Panc1 (cell line): Measurements from ENCODE around the gene ZDHHC1. TPM values are rescaled to one million over a fixed set of nuclear protein-coding genes. Genes with fewer than 3 reads are reported as not detected.
A peak's percentile ranks its signal among the peaks of the same experiment; 100 is the strongest.

Source experiments
- ATAC-seq: fragments of 200-7000 bp; cut with Tn5 transposase; 2 replicates; pipeline ENCODE4 v1.9.1; 2020; ENCODE audit warnings: mild to moderate bottlenecking, moderate library complexity
- BruUV-seq: library from RNA; stranded (reverse); fragments of 400-500 nt; replicated peaks from 2 replicates; lab custom pipeline; 2021; lab: Mats Ljungman, UMichigan
- CTCF ChIA-PET: fragments of 300-600 bp; sonication (Branson Sonifier 250); formaldehyde crosslinking; loops from one replicate; lab custom pipeline; 2022; ENCODE audit warnings: antibody characterized with exemption; lab: Charles Lee
- POLR2A ChIA-PET: fragments of 300-600 bp; sonication (Branson Sonifier 250); formaldehyde crosslinking; loops from one replicate; lab custom pipeline; 2022; ENCODE audit warnings: antibody characterized with exemption; lab: Charles Lee
- DNase-seq: peaks from one replicate; pipeline ENCODE4 v3.0.0-alpha.2; 2010; ENCODE audit warnings: low read depth, low spot score
- H3K27ac ChIP-seq: 2 replicates; pipeline ENCODE4 v1.5.1; 2011; ENCODE audit warnings: mild to moderate bottlenecking, low read length, inconsistent platforms
- H3K27me3 ChIP-seq: fragments of 200-500 bp; sonication (Bioruptor generic); 2 replicates; pipeline ENCODE4 v1.6.0; 2014; ENCODE audit warnings: low read length, inconsistent platforms; ENCODE audit not compliant: control insufficient read depth, insufficient read depth
- H3K36me3 ChIP-seq: fragments of 200-500 bp; sonication (Bioruptor generic); 2 replicates; pipeline ENCODE4 v1.5.1; 2014; ENCODE audit warnings: inconsistent platforms, mild to moderate bottlenecking, low read length, moderate library complexity; ENCODE audit not compliant: control insufficient read depth, insufficient read depth
- H3K4me1 ChIP-seq: 2 replicates; pipeline ENCODE4 v1.5.1; 2011; ENCODE audit warnings: inconsistent platforms, mild to moderate bottlenecking, low read length, moderate library complexity; ENCODE audit not compliant: control insufficient read depth, insufficient read depth
- H3K4me3 ChIP-seq, 2 experiments: 2 replicates each; pipeline ENCODE4 v1.5.1; 2011 to 2012; ENCODE audit warnings: low read depth in 2 of 2, low read length in 2 of 2, mild to moderate bottlenecking in 2 of 2, inconsistent platforms in 1 of 2, moderate library complexity in 1 of 2
- H3K9me3 ChIP-seq: fragments of 200-500 bp; sonication (Bioruptor generic); 2 replicates; pipeline ENCODE4 v1.5.1; 2014; ENCODE audit warnings: low read depth, mild to moderate bottlenecking, inconsistent platforms, low read length, moderate library complexity; ENCODE audit not compliant: control insufficient read depth, insufficient read depth
- CTCF ChIP-seq: fragments of 450-650 bp; IDR thresholded peaks from 2 replicates; pipeline ENCODE4 v1.5.1; 2017; ENCODE audit warnings: mild to moderate bottlenecking
- POLR2AphosphoS5 ChIP-seq: IDR thresholded peaks from 2 replicates; pipeline ENCODE4 v1.6.1; 2012; ENCODE audit warnings: mild to moderate bottlenecking, low read depth, low read length, moderate library complexity
- REST ChIP-seq, 2 experiments: IDR thresholded peaks; 2 replicates each; pipeline ENCODE4 v1.6.1; 2011 to 2012; ENCODE audit warnings: low read depth in 2 of 2, control low read depth in 1 of 2, low read length in 1 of 2, mild to moderate bottlenecking in 1 of 2, moderate library complexity in 1 of 2; ENCODE audit not compliant: insufficient read depth in 1 of 2
- SIN3A ChIP-seq: IDR thresholded peaks from 2 replicates; pipeline ENCODE4 v1.6.1; 2012; ENCODE audit warnings: low read depth, mild to moderate bottlenecking, low read length, moderate library complexity, borderline replicate concordance; ENCODE audit not compliant: insufficient read depth
- TCF7L2 ChIP-seq: IDR thresholded peaks from 2 replicates; pipeline ENCODE4 v1.6.1; 2011; ENCODE audit warnings: mild to moderate bottlenecking, low read depth, low read length, inconsistent platforms
- in situ Hi-C: cut with HindIII; loops from 2 replicates; pipeline ENCODE4 v1.10.0; 2016; ENCODE audit warnings: low sequenced_read_pairs, low pct_unique_long_range_greater_than_20kb
- intact Hi-C: fragments of 100-400 bp; cut with micrococcal nuclease; formaldehyde crosslinking; loops from one replicate; pipeline ENCODE4 v1.10.0; 2022; ENCODE audit not compliant: unreplicated experiment
- total RNA-seq: library from RNA; stranded (reverse); gene quantifications from one replicate; pipeline ENCODE4 v1.2.1, GENCODE V29; 2021; ENCODE audit not compliant: unreplicated experiment

ZDHHC1 gene
- total RNA-seq, 1 experiment from 2014 or later: 7.8 TPM

GRCh38 chr16:67400901-67401300, 15.4 kb downstream of the ZDHHC1 start:
- DNase-seq: no peak
- Histone ChIP-seq H3K27me3 (no peaks in the 10 kb centered on the region), H3K4me1 (no peaks in the 10 kb centered on the region), H3K27ac (no peak overlapping the region), H3K36me3 (no peaks in the 10 kb centered on the region), H3K4me3 (no peak overlapping the region), H3K9me3 (no peaks in the 10 kb centered on the region)
- CTCF ChIA-PET: no interaction called here
- no TSS peak for BruUV-seq
- POLR2A ChIA-PET: no interaction called here
- intact Hi-C loops (no loop called here), in situ Hi-C loops (no loop called here)
- TF ChIP-seq CTCF: no peak
- no peak for TF ChIP-seq TCF7L2
- no peak for TF ChIP-seq POLR2AphosphoS5
- TF ChIP-seq REST (IDR thresholded peaks at IDR 0.05; ENCODE audit: insufficient read depth in 1 of 2, low read depth in 2 of 2, low read length in 1 of 2): no peak
- no peak for TF ChIP-seq SIN3A
- no peak for ATAC-seq

- ATAC-seq (peak; percentile 50), DNase-seq (no peak)
- intact Hi-C loops: no loop called here
- no peaks in the 10 kb centered on the region for H3K9me3 ChIP-seq
- TF ChIP-seq TCF7L2 (no peak), SIN3A (no peak), CTCF (peak; percentile 64; the same call in 1 of the 2 replicates), REST (IDR thresholded peaks at IDR 0.05; ENCODE audit: insufficient read depth in 1 of 2, low read depth in 2 of 2, low read length in 1 of 2) (no peak), POLR2AphosphoS5 (no peak)
- H3K27ac ChIP-seq: no peak overlapping the region
- no TSS peak for BruUV-seq
- no peak overlapping the region for H3K4me3 ChIP-seq
- CTCF ChIA-PET: interaction anchor here (0.6 to 1.2 kb wide), 5 partner anchors 9 to 139 kb away, joined by 3 read pairs; no protein-coding TSS in a partner anchor
- H3K27me3 ChIP-seq: no peaks in the 10 kb centered on the region
- H3K36me3 ChIP-seq: no peaks in the 10 kb centered on the region
- POLR2A ChIA-PET: interaction anchor here (0.7 kb wide), 1 partner anchor 75 kb away, joined by 3 read pairs; no protein-coding TSS in a partner anchor
- in situ Hi-C loops: no loop called here
- H3K4me1 ChIP-seq: no peaks in the 10 kb centered on the region
Observed at GRCh38 chr16:67399749-67400704, 16.2 kb downstream of the ZDHHC1 start.
